Adipose tissue (tissue), 3 donors: Measurements from ENCODE around the gene ADAMTS5. TPM values are rescaled to one million over a fixed set of nuclear protein-coding genes. Genes with fewer than 3 reads are reported as not detected.

ENCODE experiments used
- H3K27ac ChIP-seq: one replicate; pipeline ENCODE4 v1.5.1; 2013; ENCODE audit warnings: low read depth, low read length
- WGBS, 3 donors: extraction: QIAGEN DNeasy Blood & Tissue Kit; methylation state at CpG; one replicate each; pipeline ENCODE4 v1.1.7; 2013; 5-methylcytosine and 5-hydroxymethylcytosine counted together
- polyA plus RNA-seq, 3 donors: library from polyadenylated mRNA; stranded (reverse); fragments of 200-250 nt; gene quantifications; one replicate each; pipeline ENCODE4 v1.2.3, GENCODE V29; 2013
- donor health status: healthy with polysubstance abuse.
- donor health status: Bipolar disorder and iron deficiency.
- donor health status: healthy.

The ADAMTS5 gene
- polyA plus RNA-seq, result 10 to 100 TPM in 1 of 3 donors, 1 to 10 TPM in 2; 1.0 to 16.0 (median 9.4) TPM

DNA sequence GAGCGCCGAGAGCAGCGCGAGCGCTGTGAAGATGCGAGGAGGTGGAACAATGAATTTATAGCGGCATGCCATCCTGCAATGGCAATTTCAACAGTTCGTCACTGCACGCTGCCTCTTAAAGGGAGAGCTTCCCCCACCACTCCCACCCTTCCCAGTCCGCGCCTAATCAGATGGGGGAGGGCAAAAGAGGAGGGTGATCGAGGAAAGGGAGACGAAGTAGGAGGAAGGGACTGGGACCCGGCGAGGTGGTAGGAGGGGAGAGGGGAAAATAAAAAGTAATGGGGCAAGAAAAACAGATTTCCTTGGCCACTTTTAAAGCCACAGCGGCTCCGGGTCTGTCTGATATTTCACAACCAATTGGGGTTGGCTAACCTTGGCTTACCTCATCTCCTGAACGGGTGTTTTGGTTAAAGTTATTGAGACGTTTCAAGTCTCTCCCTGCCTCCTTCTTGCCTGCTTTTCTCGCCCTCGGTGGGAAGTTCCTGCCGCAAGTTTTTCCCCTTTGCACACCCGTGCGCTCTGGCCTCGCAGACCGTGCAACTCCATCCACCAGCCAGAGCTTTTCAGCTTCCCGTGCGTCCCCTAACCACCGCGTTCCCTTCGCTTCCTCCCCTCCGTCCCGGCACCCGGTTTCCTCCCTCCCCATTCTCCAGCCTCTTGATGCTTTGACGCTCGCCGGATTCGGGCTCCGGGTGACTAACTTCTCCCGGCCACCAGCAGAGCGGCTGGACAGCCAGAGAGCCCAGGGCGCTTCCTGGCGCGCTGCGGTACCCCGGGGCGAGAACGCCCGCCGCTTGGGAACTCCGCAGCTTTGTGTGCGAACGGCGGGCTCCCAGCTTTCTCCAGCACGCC, at the start of gene ADAMTS5:
TSS of gene ADAMTS5 (minus strand) at position 27 of the 852 bp plus-strand sequence. CDS start 697 bp downstream, outside the sequence.
- 1% methylated on average over 55 of the region's 55 CpGs for WGBS, 3 donors
- peak within 1 kb of the TSS; percentile 9 for H3K27ac ChIP-seq

DNA sequence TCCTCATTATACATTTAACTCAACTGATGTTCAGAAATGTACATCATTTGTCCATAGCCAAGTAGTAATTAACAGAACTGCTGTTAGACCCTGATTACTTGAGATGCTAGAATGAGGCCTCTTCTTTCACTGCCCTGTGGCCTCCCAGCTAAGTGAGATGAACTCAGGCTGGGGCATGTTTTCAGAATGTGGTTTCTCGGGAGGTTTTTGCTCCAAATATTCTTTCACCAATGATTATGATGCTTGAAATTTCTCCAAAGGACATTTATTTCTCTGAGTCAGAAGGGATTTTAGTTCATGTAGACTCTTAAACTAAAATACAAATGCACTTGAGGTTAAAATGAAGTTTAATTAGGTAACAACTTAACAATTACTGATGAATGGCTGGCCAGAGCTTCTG, 34.6 kb upstream of the ADAMTS5 start:
- 59 to 87% (median 64%) methylated on average over 1 of the region's 1 CpG for WGBS, 3 donors
- H3K27ac ChIP-seq, result no peak overlapping the region

DNA sequence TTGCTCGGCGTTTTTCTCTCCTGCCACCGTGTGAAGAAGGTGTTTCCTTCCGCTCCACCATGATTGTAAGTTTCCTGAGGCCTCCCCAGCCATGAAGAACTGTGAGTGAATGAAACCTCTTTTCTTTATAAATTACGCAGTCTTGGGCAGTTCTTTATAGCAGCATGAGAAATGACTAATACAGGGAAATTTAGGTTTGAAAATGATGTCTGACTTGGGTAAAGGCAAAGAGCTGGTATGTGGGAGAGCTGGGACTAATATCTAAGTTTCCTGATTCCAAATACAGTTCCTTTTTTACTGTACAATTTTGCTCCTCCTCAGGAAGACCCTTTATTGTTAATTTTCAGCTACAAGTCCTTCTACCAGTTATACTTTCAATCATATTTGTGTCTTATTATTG, 16.7 kb upstream of the ADAMTS5 start:
- H3K27ac ChIP-seq, result no peak overlapping the region
- WGBS, 3 donors, result 84 to 88% (median 85%) methylated on average over 5 of the region's 5 CpGs

DNA sequence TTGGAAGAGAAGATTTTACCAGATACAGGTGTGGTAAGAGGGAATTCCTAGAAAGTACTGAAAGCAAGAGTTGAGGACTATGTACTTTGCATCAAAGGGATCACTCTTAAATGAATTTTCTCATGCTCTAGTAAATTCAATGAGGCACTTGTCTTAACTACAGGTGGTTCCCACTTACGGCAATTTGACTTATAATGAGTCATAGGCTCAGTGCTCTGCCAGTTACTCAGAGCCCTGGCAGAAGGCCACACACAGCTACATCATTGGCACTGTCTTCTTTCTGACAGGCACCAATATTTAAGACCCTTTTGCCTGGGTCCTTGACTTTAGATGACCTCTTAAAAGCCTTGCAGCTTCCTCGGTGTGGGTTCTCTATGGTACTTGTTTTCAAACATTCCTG, 15.9 kb upstream of the ADAMTS5 start:
- no peak overlapping the region for H3K27ac ChIP-seq
- 74 to 91% (median 85%) methylated on average over 2 of the region's 2 CpGs for WGBS, 3 donors

DNA sequence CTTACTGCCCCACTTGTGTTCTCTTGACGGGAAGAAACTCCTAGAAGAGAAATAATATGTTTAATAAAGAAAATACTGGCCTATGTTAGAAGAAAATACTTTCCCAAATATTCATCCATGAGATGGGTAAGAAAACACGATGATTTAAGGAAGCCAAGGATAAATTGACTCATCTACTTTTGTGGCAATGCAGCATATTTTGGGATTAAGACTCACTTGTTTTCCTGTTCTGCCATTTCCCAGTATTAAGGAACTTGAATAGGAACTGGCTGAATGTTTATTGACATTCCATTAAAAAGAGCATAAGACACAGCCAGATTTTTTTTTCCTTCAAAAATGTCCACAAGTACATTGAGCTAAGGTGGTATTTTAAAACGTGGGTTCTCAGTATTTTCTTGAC, 10.9 kb upstream of the ADAMTS5 start:
- WGBS, 3 donors, result 72 to 84% (median 82%) methylated on average over 3 of the region's 3 CpGs

DNA sequence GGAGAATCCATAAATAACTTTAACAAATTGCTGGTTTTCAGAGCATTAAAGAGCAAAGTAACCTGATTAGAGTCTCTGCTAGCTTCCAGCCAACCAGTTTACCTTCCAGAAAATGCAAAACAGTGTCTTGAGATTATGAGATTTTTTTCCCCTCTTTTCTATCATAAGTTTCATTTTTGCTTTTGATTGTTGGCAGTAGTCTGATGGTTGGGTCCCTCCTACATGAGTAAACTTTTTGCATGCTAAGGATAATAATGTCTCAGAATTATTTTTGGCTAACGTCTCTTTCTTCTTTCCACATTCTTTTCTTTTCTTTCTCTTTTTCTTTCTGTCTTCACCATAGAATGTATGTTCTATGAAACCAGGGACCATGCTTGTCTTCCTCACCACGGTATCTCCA, 6.3 kb upstream of the ADAMTS5 start:
- WGBS, 3 donors, result 48 to 65% (median 61%) methylated on average over 2 of the region's 2 CpGs
- no peak overlapping the region for H3K27ac ChIP-seq

More for the DNA sequence above, 10.9 kb upstream of the ADAMTS5 start:
- no peak overlapping the region for H3K27ac ChIP-seq

DNA sequence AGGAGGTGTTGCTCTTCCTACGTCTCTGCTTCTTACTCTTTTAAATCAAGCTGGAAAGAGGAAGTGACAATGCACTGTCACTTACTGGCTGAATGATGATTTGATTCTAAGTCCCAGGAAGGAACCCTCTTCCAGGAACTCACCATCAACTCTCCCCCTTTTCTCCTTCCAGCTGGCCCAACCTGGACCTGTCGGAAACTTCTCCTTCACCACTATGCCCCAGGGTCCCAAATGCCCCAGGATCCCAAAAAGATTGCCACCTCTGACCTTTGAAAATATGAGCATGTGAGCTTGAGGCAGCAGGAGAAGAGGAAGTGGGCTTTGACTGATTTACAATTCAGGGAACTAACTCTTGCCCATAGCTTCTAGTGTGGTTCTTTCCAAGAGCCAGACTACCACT, 5.3 kb upstream of the ADAMTS5 start:
- WGBS, 3 donors, result 28 to 42% (median 39%) methylated on average over 2 of the region's 2 CpGs
- H3K27ac ChIP-seq, result no peak overlapping the region

DNA sequence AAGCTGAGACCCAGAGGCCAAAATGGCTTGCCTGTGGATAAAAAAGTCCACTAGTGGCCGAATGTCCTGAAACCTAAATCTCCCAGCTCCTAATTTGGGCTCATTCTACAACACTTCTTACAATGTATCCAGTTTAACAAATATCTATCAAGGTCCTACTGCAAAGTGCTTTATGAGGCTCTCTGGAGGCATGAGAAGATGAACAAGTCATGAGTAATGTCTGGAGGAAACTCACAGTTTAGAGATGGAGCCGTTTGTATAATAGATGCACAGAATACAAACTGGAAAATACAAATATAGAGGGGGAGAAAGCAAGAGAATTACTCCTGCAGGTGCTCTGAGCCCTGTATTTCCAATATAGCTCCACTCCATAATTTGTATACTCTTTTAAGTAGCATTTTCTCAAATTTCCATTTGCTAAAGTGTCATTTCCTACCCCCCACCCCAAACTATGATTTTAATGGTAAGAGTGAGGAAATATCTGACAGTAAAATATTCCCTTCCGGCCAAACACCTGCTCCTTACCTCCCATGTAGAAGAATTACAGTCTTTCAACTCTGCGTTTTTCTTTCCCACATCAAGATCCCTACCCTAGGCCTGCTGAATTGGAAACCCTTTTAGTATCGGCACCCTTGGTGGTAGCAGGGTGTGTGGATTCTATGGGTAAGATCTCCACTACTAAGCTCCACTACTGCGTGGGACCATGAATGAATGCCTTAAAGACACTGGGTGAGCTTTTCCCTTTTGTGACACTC, 3.3 kb upstream of the ADAMTS5 start:
- no peak overlapping the region for H3K27ac ChIP-seq
- 83 to 87% (median 84%) methylated on average over 6 of the region's 6 CpGs for WGBS, 3 donors

DNA sequence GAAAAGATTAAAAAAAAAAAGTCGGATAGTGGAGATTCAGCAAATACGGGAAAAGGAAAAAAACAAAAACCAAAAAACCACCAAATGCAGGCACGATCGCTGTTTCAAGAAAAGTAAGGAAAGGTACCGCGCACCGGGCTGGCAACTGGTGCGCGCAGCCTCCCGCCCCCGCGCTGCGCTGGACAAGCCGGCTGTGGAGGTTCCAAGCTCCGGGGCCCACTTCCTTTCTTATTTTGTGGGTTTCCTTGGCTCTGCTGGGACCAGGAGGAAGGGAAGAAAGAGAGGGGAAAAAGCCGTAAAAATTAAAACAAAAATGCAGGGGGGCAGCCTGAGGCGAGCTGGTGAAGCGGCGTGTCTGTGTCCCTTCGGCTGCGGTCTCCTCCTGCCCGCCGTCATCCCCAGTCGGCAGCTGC, 233 bp downstream of the ADAMTS5 start:
- no peak overlapping the region for H3K27ac ChIP-seq
- 0 to 1% (median 1%) methylated on average over 24 of the region's 24 CpGs for WGBS, 3 donors

DNA sequence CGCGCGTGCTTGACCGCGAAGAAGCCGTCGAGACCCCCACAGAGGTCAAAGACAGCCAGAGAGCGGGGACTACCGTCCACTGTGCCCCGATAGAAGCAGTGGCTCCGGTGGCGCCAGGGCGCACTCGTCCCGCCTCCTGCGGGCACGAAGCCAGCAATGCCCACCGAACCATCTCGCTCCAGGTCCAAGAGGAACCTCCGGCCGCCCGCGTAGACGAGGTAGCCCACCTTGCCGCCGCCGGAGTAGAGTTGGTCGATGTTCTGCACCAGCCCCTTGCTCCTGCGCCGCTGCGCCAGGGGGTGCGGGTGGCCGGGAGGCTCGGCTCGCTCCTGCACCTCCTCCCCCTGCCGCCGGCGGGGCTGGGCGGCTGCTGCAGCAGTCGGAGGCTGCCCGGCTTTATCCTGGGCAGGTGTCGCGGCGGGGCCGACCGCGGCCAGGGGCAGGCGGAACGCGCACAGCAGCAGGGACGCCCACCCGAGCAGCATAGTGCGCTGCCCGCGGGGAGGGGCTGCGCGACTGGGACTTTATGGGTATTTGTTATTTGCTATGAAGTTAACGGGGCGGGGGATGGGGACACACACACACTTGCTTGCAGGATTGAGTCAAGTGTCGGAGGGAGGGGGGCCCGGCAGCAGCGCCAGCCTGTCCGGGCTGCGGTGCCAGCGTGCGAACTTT, 844 bp downstream of the ADAMTS5 start:
- WGBS, 3 donors, result 1 to 2% (median 2%) methylated on average over 60 to 66 of the region's 66 CpGs
- H3K27ac ChIP-seq, result no peak overlapping the region

DNA sequence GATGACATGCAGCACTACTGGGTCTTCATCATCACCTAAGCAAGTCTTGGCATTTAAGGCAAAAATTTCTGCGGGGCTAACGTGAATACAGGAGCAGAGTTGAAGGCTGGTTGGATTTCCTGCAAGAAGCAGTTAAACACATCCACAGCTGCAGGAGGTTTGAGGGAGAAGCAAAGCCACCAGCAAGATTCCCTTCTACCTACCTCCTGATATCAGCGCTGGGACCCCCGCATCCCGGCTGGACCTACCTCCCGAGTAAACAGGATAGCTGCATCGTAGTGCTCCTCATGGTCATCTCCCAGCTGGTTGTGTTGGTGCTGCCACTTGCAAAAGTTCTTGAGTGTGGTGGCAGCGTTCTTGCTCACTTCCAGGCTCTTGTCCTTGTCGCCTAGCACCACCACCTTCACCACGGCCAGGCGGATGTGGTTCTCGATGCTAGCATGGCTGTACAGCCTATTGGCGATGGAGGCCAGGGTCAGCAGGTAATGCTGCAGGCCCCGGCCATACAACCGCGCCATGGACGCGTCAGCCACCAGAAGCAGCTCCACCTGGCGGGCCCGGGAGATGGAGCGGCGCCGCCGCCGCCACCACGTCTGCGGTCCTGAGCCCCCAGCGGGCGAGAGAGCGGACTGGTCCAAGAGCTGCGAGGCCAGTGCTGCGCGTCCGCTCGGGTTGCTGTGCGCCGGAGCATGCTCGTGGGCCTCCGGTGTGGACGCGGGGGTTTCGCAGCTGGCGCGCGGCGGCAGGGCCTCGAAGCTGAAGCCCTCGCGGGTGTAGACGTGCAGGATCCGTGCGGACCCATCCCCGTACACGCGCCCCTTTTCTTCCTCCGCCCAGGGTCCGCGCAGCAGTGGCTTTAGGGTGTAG, 1.6 kb downstream of the ADAMTS5 start:
- WGBS, 3 donors, result 11 to 16% (median 12%) methylated on average over 56 to 58 of the region's 58 CpGs
- H3K27ac ChIP-seq, result no peak overlapping the region

DNA sequence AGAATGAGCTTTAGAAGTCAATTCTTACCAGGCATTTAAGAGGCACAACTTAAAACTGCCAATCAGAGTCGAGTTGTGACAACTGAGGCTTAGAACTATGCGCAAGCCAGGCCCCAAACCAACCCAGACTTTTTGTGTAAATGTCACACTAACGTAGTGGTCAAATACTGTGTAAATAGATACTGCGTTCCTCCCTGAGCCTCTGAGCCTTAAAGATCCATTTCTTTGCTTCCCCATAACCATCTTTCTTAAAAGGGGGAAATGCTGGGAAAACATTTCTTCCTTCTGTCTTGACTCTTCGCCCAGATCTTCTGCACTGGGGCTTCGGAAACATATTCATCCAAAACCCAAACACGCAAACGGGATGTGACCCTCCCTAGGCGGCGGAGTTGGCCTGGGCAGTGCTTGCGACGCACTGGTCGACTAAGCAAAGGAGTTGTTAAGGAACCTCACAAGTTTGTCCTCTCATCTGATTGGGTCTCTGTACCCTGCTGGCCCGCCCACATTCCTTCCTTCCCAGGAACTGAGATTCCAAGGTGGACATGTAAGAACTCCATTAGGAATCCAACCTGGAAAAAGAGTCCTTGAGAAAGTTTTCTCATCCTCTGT, 2.6 kb downstream of the ADAMTS5 start:
- no peak overlapping the region for H3K27ac ChIP-seq
- 42 to 83% (median 54%) methylated on average over 14 of the region's 14 CpGs for WGBS, 3 donors

DNA sequence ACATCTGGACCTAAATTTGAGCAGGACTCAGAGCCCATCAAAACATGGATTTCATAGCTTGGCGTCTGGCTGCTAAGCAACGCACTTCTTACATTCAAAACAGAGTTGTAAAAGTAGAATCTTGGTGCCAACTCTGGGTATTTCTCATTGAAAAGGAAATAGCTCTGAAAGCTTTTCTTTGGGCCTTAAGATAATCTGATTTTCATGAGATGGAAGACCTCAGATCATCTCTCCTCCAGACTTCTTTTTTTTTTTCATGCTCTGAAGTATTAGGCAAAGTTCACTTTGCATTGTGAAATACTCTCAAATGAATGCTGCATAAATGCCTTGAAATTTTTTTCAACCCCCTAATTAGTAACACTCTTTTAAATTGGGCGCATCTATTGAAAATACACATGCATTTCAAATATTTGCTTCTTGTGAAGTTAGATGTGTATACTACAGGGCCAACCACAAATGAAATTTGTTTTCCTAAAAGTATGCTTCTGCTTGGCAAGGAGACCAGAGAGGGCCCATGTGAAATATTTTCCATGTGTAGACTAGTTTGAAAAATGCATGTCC, 4.2 kb downstream of the ADAMTS5 start:
- 60 to 88% (median 65%) methylated on average over 3 of the region's 3 CpGs for WGBS, 3 donors
- H3K27ac ChIP-seq, result no peak overlapping the region

DNA sequence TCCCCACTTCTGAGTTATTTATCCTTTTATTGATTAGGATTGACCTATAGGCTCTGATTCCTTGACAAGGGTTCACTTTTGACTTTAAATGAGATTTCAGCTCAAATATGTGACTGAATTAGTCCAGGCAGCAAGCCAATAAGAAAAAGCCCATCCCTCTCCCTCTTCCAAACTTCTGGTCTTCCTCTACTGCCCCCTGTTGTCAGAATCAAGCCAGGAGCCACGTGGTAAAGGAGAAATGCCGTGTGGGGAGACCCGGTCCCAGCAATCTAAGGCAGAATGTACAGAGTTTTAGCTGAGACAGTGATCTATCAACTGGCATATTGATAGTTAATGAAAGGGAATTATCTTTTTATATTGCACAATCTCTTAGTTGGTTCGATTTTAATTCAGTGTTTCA, 5.2 kb downstream of the ADAMTS5 start:
- WGBS, 3 donors, result 38 to 50% (median 41%) methylated on average over 4 of the region's 4 CpGs
- H3K27ac ChIP-seq, result no peak overlapping the region

DNA sequence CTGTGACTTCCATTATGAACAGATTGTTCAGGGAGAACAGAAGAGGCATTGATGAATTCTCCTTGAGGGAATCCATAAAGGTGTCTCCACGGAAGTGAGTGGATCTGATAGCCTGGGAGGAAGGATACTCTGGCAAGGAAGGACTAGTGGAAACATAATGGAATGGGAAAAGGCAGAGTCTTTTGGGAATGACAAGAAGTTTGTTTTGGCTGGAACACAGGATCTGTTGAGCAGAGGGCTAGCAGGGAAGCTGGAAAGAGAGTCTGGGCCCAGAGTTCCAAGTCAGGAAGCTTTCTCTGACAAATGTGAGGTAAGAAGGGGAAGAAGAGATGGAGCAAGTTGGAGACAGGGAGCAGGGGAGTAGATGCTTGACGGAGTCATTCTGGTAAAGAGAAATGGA, 8.1 kb downstream of the ADAMTS5 start:
- WGBS, 3 donors, result 35 to 68% (median 51%) methylated on average over 2 of the region's 2 CpGs
- no peak overlapping the region for H3K27ac ChIP-seq

DNA sequence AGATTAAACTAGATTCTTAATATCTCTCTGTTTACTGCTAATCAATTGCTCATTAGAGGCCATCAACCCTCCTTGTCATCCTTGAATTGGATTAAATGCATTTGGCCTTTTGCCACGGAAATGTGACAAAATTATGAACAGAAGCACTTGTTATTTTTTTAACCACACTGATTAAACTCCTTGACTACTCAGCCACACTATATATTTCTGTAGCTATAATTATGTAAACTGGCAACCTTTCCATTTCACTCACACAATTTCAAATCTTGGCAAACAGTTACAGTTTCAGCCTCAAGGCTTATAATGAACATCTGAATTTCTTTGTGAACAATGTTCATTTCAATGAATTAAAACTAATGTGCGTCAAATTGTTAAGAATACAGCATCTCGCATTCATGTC, 10.1 kb downstream of the ADAMTS5 start:
- WGBS, 3 donors, result 76 to 80% (median 80%) methylated on average over 3 of the region's 3 CpGs
- H3K27ac ChIP-seq, result no peak overlapping the region

DNA sequence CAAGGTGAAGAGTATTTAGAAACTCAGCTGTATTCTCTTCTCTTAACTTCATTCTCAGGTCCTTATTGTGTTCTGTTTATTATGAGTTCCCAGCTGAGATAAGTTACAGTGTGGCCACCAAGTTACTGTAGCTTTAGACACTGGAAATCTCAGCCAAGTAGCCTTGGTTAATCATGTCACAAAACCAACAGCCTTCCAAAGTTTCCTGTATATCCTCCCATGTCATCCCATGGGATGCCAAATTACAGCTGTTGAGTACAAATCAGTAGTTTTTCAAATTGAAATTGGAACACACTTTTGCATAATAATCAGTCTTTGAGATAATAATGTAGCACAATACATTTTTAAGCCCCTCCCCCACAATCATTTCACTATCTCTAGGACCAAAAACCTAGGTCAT, 10.7 kb downstream of the ADAMTS5 start:
- no peak overlapping the region for H3K27ac ChIP-seq
